Liver (tissue), 3 donors: ENCODE measurements around the gene DPP9.
A peak's percentile ranks its signal among the peaks of the same experiment; 100 is the strongest.

Source experiments
- CTCF ChIP-seq: fragments of 150-350 bp; IDR thresholded peaks from 2 replicates; pipeline ENCODE4 v1.5.1; 2017; ENCODE audit warnings: improper control_type of control experiment, low read depth, low read length; ENCODE audit not compliant: missing input control
- EGR1 ChIP-seq, 2 donors: IDR thresholded peaks; 2 replicates each; pipeline ENCODE4 v1.6.1; 2016 to 2018; ENCODE audit warnings: antibody characterized with exemption in 2 of 2, low read depth in 2 of 2
- GABPA ChIP-seq, 2 donors: IDR thresholded peaks in 1 of 2; conservative IDR thresholded peaks in 1 of 2; 2 replicates each; pipeline ENCODE4 v1.6.1; 2016; ENCODE audit warnings: antibody characterized with exemption in 2 of 2, mild to moderate bottlenecking in 1 of 2, moderate library complexity in 1 of 2
- HNF4A ChIP-seq, 2 donors: conservative IDR thresholded peaks; 2 replicates each; pipeline ENCODE4 v1.6.1; 2016; ENCODE audit warnings: antibody characterized with exemption in 2 of 2, mild to moderate bottlenecking in 2 of 2
- JUND ChIP-seq, 2 donors: IDR thresholded peaks; 2 replicates each; pipeline ENCODE4 v1.6.1; 2016; ENCODE audit warnings: antibody characterized with exemption in 2 of 2
- RAD21 ChIP-seq, 2 donors: IDR thresholded peaks; 2 replicates each; pipeline ENCODE4 v1.6.1; 2016; ENCODE audit warnings: antibody characterized with exemption in 2 of 2, mild to moderate bottlenecking in 2 of 2
- REST ChIP-seq: IDR thresholded peaks from 2 replicates; pipeline ENCODE4 v1.6.1; 2016; ENCODE audit warnings: antibody characterized with exemption, mild to moderate bottlenecking
- RXRA ChIP-seq, 2 donors: IDR thresholded peaks; 2 replicates each; pipeline ENCODE4 v1.6.1; 2017 to 2018; ENCODE audit warnings: antibody characterized with exemption in 2 of 2, mild to moderate bottlenecking in 1 of 2
- SP1 ChIP-seq: IDR thresholded peaks from 2 replicates; pipeline ENCODE4 v1.6.1; 2018; ENCODE audit warnings: antibody characterized with exemption, mild to moderate bottlenecking
- TAF1 ChIP-seq: conservative IDR thresholded peaks from 2 replicates; pipeline ENCODE4 v1.6.1; 2016; ENCODE audit warnings: antibody characterized with exemption, mild to moderate bottlenecking
- YY1 ChIP-seq: IDR thresholded peaks from 2 replicates; pipeline ENCODE4 v1.6.1; 2016; ENCODE audit warnings: antibody characterized with exemption, mild to moderate bottlenecking
- TF ChIP-seq, protein P1 (sequence below): IDR thresholded peaks from 2 replicates; pipeline ENCODE4 v1.6.1; 2016; ENCODE audit warnings: antibody characterized with exemption
- TF ChIP-seq, protein P2 (sequence below): IDR thresholded peaks from 2 replicates; pipeline ENCODE4 v1.6.1; 2016; ENCODE audit warnings: antibody characterized with exemption
- donor health status: healthy.
- donor health status: healthy.

GRCh38 chr19:4730740-4731171 lies 7.1 kb upstream of the DPP9 start:
- TF ChIP-seq CTCF, result peak; percentile 46
- TF ChIP-seq, protein P1, sequence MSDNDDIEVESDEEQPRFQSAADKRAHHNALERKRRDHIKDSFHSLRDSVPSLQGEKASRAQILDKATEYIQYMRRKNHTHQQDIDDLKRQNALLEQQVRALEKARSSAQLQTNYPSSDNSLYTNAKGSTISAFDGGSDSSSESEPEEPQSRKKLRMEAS, result no peak
- no peak for TF ChIP-seq HNF4A (conservative IDR thresholded peaks at IDR 0.05)
- no peak for TF ChIP-seq GABPA (IDR thresholded peaks at IDR 0.05 in 1 of 2, conservative IDR thresholded peaks at IDR 0.05 in 1 of 2)
- TF ChIP-seq TAF1, result no peak
- no peak for TF ChIP-seq EGR1 (IDR thresholded peaks at IDR 0.05; ENCODE audit: low read depth in 2 of 2)
- TF ChIP-seq YY1, result no peak
- TF ChIP-seq REST, result no peak
- TF ChIP-seq, protein P2, sequence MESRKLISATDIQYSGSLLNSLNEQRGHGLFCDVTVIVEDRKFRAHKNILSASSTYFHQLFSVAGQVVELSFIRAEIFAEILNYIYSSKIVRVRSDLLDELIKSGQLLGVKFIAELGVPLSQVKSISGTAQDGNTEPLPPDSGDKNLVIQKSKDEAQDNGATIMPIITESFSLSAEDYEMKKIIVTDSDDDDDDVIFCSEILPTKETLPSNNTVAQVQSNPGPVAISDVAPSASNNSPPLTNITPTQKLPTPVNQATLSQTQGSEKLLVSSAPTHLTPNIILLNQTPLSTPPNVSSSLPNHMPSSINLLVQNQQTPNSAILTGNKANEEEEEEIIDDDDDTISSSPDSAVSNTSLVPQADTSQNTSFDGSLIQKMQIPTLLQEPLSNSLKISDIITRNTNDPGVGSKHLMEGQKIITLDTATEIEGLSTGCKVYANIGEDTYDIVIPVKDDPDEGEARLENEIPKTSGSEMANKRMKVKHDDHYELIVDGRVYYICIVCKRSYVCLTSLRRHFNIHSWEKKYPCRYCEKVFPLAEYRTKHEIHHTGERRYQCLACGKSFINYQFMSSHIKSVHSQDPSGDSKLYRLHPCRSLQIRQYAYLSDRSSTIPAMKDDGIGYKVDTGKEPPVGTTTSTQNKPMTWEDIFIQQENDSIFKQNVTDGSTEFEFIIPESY, result no peak
- TF ChIP-seq SP1, result no peak
- TF ChIP-seq RAD21 (IDR thresholded peaks at IDR 0.05), result peak in 1 of 2 donors; percentile 61
- no peak for TF ChIP-seq JUND (IDR thresholded peaks at IDR 0.05)
- TF ChIP-seq RXRA (IDR thresholded peaks at IDR 0.05), result no peak
